ENCODE results near the gene GSDMA. TPM values are rescaled to one million over a fixed set of nuclear protein-coding genes. Genes with fewer than 3 reads are reported as not detected.

Gene GSDMA
- total RNA-seq, 4 donors from 2014 or later = 0.11 to 0.99 (median 0.45) TPM; not detected in 1

DNA sequence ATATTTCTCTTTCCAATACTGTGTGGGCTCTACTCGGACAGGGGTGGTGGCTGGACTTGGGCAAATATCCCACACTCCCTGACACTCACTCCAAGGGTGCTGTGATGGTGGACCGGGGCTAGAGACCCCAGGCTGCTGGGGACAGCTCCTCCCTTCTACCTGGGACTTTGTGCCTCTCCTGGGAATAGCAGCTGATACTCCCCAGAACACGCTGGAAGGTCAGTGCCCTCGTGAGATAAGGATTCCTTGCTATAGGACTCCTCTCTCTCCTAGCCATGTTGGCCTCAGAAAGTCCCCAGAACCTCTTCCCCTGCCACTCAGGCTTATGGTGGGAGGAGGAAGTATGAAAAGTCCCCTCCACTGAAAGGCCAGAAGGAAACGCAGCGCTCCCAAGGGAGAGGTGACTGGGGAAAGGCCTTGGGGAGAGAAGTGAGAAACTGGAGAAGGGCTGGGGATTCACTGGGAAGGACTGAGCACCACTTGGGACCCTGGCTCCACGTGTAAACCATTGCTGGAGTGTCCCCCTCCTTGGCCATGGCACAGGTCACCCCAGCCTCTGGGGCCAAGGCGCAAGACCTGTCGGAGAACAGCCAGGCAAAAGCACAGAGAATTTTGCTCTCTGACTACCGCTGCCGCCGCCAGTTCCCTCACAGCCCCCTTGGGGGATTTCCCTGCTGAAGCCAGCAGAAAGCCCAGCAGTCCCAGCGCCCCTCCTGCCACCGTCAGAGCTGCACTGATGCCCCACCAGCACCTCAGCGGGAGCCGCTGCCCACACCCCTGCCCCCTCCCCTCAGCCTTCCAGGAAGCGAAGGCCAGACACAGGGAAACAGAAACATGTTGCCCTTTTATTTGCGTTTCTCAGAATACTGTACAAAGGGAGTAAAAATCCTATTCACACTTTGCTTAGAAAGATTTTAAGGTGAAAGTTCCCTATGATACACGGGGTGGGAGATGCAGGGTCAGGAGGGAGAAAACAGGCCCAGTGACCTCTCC, 42.3 kb upstream of the GSDMA start:
- intact Hi-C loops (cut with DNase I) = no loop called here
- H3K36me3 ChIP-seq = peaks cover 32 to 66% (median 50%) of the 10 kb centered on the region in 4 donors
- no peaks in the 10 kb centered on the region for H3K9me3 ChIP-seq
- H3K27ac ChIP-seq (replicated peaks in 1 of 4) = no peak overlapping the region
- no peaks in the 10 kb centered on the region for H3K27me3 ChIP-seq
- TF ChIP-seq EP300 (IDR thresholded peaks at IDR 0.05) = no peak
- TF ChIP-seq POLR2A (IDR thresholded peaks at IDR 0.05; ENCODE audit: low read depth) = no peak
- no peak for TF ChIP-seq POLR2AphosphoS5 (IDR thresholded peaks at IDR 0.05)
- TF ChIP-seq, protein P1, sequence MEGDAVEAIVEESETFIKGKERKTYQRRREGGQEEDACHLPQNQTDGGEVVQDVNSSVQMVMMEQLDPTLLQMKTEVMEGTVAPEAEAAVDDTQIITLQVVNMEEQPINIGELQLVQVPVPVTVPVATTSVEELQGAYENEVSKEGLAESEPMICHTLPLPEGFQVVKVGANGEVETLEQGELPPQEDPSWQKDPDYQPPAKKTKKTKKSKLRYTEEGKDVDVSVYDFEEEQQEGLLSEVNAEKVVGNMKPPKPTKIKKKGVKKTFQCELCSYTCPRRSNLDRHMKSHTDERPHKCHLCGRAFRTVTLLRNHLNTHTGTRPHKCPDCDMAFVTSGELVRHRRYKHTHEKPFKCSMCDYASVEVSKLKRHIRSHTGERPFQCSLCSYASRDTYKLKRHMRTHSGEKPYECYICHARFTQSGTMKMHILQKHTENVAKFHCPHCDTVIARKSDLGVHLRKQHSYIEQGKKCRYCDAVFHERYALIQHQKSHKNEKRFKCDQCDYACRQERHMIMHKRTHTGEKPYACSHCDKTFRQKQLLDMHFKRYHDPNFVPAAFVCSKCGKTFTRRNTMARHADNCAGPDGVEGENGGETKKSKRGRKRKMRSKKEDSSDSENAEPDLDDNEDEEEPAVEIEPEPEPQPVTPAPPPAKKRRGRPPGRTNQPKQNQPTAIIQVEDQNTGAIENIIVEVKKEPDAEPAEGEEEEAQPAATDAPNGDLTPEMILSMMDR (IDR thresholded peaks at IDR 0.05) = no peak
- 75% methylated on average over 18 of the region's 19 CpGs for WGBS
- H3K4me3 ChIP-seq = no peak overlapping the region
- peaks cover 7 to 18% (median 13%) of the 10 kb centered on the region in 4 donors for H3K4me1 ChIP-seq
- no peak for DNase-seq (ENCODE audit: extremely low spot score)

DNA sequence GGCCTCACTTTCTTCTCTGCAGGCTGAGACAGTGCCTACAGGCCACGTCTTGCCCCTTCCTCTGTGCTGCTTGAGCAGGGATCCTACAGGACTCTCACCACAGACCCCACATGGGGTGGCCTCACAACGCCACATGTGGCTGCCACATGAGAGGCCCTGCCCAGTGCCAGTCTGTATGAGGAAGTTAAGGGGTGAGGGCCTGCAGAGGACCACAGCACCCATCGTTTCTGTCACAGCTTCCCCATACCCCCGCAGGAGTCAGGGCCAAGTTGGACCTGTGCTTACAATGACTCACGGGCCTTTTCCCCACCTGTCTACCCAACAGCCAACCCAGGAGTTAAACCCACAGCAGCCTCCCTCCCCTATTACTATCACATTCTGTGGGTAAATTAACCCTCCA, 41.5 kb upstream of the GSDMA start:
- Histone ChIP-seq H3K27me3 (no peaks in the 10 kb centered on the region), H3K27ac (replicated peaks in 1 of 4) (no peak overlapping the region), H3K36me3 (peaks cover 32 to 66% (median 50%) of the 10 kb centered on the region in 4 donors), H3K4me1 (peaks cover 15 to 26% (median 21%) of the 10 kb centered on the region in 4 donors), H3K4me3 (no peak overlapping the region), H3K9me3 (no peaks in the 10 kb centered on the region)
- DNase-seq (ENCODE audit: extremely low spot score) = no peak
- intact Hi-C loops (cut with DNase I) = no loop called here
- TF ChIP-seq, protein P1 (IDR thresholded peaks at IDR 0.05) = no peak
- TF ChIP-seq POLR2A (IDR thresholded peaks at IDR 0.05; ENCODE audit: low read depth) = no peak
- WGBS = 78% methylated on average over 5 of the region's 5 CpGs

DNA sequence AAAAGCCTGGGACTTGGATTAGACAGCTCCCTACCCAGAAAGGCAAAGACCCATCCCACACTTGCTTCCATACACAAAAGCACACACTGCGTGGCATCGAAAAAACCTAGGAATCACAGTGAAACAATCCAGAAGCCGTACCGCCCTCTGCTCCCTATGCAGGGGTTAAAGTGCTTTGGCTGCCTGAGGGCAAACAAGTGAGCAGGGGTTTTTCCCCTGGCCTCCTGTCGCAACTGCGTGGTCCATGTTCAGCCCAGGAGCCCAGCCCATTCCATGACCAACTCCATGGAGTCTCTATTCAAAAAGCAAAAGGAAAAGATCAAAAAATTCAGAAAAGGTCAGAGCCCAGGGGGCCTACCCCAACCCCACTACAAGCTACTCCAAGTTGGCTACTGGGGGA, 40.8 kb upstream of the GSDMA start:
- DNase-seq (ENCODE audit: extremely low spot score) = no peak
- Histone ChIP-seq H3K27me3 (no peaks in the 10 kb centered on the region), H3K27ac (replicated peaks in 1 of 4) (no peak overlapping the region), H3K36me3 (peaks cover 32 to 61% (median 49%) of the 10 kb centered on the region in 4 donors), H3K4me3 (no peak overlapping the region), H3K9me3 (no peaks in the 10 kb centered on the region), H3K4me1 (peaks cover 22 to 33% (median 27%) of the 10 kb centered on the region in 4 donors)
- 97% methylated on average over 6 of the region's 6 CpGs for WGBS
- no peak for TF ChIP-seq POLR2A (IDR thresholded peaks at IDR 0.05; ENCODE audit: low read depth)
- TF ChIP-seq POLR2AphosphoS5 (IDR thresholded peaks at IDR 0.05) = no peak
- no peak for TF ChIP-seq EP300 (IDR thresholded peaks at IDR 0.05)
- TF ChIP-seq, protein P1 (IDR thresholded peaks at IDR 0.05) = no peak
- intact Hi-C loops (cut with DNase I) = no loop called here

DNA sequence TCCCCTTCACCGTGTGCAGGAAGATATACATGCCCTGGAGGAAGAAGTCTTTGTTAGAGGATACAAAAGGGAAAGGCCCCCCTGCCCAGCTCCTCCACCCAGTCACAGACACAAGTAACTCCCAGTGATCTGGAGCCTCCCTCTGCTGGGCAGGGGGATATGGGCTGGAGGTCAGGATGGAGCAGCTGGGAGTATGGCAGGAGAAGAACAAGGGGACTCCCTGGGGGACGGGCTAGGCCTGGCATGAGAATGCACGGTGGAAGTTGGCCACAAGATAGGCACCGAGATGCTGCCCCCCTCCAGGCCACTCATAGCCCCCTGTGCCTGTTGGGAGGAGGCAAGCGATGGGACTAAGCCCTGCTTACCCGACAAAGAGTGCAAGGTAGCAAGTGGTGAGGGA, 39.6 kb upstream of the GSDMA start:
- DNase-seq (ENCODE audit: extremely low spot score) = no peak
- no peak for TF ChIP-seq POLR2AphosphoS5 (IDR thresholded peaks at IDR 0.05)
- TF ChIP-seq POLR2A (IDR thresholded peaks at IDR 0.05; ENCODE audit: low read depth) = no peak
- TF ChIP-seq, protein P1 (IDR thresholded peaks at IDR 0.05) = no peak
- no peak for TF ChIP-seq EP300 (IDR thresholded peaks at IDR 0.05)
- peaks cover 24 to 38% (median 30%) of the 10 kb centered on the region in 4 donors for H3K4me1 ChIP-seq
- peaks cover 32 to 55% (median 48%) of the 10 kb centered on the region in 4 donors for H3K36me3 ChIP-seq
- intact Hi-C loops (cut with DNase I) = no loop called here
- no peak overlapping the region for H3K27ac ChIP-seq (replicated peaks in 1 of 4)
- no peak overlapping the region for H3K4me3 ChIP-seq
- 89% methylated on average over 5 of the region's 6 CpGs for WGBS
- H3K9me3 ChIP-seq = no peaks in the 10 kb centered on the region
- H3K27me3 ChIP-seq = no peaks in the 10 kb centered on the region
